GM19025 (cell line): ENCODE data around the gene OGDHL.
"Not testable (repeated sequence)": the region's sequence is repeated elsewhere in the genome, so short reads cannot be mapped to it uniquely, and the experiment has no call there.

Experiments used
- ATAC-seq: cut with Tn5 transposase; IDR thresholded peaks from one replicate; pipeline ENCODE4 v1.9.1; 2021; ENCODE audit warnings: mild to moderate bottlenecking, low read depth, moderate library complexity; ENCODE audit not compliant: unreplicated experiment

Gene OGDHL

GRCh38 chr10:49761789-49762565, at the start of gene OGDHL:
TSS of gene OGDHL (minus strand) at chr10:49762323. CDS start at chr10:49758592, 3,731 bp downstream.
- peak; percentile 71 for ATAC-seq

- ATAC-seq = no peak
Observed at GRCh38 chr10:49803988-49804387, 41.9 kb upstream of the OGDHL start.

DNA sequence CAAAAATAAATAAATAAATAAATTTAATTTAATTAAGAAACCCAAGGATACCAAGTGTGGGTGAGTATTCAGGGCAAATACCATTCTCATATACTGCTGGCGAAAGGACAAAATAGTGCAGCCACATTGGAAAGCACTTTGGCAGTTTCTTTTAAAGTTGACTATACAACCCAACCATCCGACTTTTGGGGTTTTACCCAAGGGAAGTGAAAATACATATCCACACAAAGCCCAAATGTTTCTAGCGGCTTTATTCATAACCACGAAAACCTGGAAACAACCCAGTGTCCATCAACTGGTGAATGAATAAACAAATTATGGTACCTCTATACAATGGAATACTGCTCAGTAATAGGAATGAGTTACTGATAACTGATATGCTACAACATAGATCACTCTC, 36.2 kb upstream of the OGDHL start:
- ATAC-seq = no peak

DNA sequence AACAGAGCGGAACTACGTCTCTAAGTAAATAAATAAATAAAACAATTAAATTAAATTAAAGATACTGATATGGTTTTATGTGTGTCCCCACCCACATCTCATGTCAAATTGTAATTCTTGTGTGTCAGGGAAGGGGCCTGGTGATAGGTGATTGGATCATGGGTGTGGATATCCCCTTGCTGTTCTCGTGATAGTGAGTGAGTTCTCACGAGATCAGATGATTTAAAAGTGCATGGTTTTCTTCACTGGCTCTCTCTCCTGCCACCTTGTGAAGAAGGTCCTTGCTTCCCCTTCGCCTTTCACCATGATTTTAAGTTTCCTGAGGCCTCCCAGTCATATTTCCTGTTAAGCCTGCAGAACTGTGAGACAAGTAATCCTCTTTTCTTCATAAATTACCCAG, 29.0 kb upstream of the OGDHL start:
- no peak for ATAC-seq

- no peak for ATAC-seq
Observed at GRCh38 chr10:49784681-49785080, 22.6 kb upstream of the OGDHL start.

- no peak for ATAC-seq
Observed at GRCh38 chr10:49783645-49784044, 21.5 kb upstream of the OGDHL start.

GRCh38 chr10:49781247-49781646, 19.1 kb upstream of the OGDHL start:
- ATAC-seq = no peak

DNA sequence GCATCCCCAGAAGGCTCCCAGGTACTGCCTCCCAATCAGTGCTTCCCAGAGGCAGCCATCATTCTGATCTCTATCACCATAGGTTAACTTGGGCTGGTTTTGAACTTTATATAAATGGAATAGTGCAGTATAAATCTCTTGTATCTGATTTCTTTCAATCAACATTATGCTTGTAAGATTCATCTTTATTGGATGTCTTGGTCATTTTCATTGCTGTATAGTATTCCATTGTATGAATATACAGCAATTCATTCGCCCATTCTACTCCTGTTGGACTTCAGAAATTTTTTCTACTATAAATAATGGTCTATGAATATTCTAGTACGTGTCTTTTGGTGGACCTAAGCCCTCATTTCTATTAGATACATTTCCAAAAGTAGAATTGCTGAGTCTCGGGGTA, 16.1 kb upstream of the OGDHL start:
- no peak for ATAC-seq

- no peak for ATAC-seq
Observed at GRCh38 chr10:49776851-49777250, 14.7 kb upstream of the OGDHL start.

- ATAC-seq = no peak
Observed at GRCh38 chr10:49775014-49775413, 12.9 kb upstream of the OGDHL start.

- ATAC-seq = not testable (repeated sequence)
Observed at GRCh38 chr10:49772944-49773343, 10.8 kb upstream of the OGDHL start.

DNA sequence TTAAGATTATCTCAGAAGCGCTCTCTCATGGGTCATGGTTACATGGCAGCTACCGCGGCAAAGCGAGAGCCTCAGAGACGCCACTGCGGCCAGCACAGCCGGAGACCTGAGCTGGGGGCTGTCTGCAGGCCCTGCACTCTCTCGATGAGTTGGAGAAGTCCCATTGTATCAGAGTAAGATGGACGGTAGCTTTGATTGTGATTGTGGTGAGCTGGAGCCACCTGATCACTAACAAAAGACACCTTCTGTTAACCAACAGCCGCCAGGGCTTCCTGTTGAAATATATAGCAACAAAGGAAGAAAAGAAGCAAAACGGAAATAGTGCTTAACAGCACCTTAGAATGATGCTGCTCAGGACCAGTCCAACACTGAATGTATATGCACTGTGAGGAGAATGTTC, 8.9 kb upstream of the OGDHL start:
- ATAC-seq = not testable (repeated sequence)

- no peak for ATAC-seq
Observed at GRCh38 chr10:49769692-49770091, 7.6 kb upstream of the OGDHL start.

DNA sequence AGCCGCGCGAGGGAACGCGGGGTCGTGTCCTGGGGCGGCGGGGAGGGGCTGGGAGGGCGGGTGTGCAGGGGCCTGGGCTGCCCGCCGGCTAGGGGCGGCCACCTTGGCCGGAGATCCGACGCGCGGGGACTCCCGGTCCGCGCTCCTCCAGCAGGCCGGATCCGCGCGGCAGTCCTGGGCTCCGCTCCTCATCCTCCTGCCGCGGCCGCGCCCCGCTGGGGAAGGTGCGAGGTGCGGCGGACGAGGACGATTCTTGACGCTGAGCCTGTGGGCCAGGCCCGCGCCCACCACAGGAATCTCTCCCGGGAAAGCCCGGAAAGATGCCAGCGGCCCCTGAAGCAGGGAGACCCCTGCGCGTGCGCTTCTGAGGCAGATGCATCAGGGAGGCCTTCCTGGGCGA, 6.6 kb upstream of the OGDHL start:
- ATAC-seq = no peak

- ATAC-seq = no peak
Observed at GRCh38 chr10:49768329-49768728, 6.2 kb upstream of the OGDHL start.

DNA sequence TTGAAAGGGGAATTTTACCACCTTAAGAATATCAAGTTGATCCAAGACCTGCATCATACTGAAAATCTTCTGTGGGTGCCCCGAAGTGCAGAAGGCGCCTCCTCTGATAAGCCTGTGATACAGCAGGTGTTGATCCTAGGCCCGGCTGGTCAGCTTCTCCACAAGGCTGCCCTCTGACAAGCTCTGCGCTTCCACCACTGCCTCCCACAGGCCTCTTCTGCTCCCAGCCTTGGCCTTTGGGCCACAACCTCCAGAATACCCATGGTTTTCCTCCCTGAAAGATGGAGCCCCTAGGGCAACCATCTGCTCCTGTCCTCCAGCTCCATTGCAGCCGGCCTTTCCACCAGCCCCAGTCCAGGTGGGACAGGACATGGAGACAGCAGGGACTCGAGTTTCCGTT, 5.6 kb upstream of the OGDHL start:
- ATAC-seq = no peak

DNA sequence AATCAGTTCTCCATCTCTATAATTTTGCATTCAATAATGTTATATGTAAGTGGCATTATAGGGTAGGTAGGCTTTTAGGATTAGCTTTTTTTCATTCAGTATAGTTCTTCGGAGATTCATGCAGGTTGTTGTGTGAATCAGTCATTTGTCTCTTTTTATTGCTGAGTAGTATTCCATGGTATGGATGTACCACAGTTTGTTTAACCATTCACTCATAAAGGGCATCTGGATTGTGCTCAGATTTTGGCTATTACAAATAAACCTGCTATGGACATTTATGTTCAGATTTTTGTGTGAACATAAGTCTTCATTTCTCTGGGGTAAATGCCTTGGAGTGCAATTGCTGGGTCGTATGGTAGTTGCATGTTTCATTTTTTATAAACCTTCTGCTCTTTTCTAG, 4.4 kb upstream of the OGDHL start:
- no peak for ATAC-seq

GRCh38 chr10:49762566-49762877, 399 bp upstream of the OGDHL start:
- no peak for ATAC-seq

GRCh38 chr10:49761201-49761788, 828 bp downstream of the OGDHL start:
- no peak for ATAC-seq

DNA sequence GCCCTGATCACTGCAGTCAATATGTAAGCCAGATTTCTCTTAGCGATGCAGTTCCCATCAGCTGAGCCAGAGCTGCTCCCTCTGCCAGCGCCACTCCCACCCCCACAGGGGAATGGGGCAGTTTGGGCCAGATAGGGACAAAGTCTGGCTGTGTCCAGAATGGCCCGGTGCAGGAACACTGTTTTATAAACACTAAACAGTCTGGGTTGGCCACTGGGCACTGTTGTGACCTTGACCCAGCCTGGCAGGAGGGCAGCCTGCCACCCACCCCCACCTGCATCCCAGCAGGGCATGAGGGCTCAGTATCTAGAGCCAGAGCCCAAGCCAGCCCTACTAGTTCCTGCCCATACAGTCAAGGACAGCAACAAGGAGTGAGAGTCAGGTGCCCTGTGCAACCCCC, 1.3 kb downstream of the OGDHL start:
- no peak for ATAC-seq

DNA sequence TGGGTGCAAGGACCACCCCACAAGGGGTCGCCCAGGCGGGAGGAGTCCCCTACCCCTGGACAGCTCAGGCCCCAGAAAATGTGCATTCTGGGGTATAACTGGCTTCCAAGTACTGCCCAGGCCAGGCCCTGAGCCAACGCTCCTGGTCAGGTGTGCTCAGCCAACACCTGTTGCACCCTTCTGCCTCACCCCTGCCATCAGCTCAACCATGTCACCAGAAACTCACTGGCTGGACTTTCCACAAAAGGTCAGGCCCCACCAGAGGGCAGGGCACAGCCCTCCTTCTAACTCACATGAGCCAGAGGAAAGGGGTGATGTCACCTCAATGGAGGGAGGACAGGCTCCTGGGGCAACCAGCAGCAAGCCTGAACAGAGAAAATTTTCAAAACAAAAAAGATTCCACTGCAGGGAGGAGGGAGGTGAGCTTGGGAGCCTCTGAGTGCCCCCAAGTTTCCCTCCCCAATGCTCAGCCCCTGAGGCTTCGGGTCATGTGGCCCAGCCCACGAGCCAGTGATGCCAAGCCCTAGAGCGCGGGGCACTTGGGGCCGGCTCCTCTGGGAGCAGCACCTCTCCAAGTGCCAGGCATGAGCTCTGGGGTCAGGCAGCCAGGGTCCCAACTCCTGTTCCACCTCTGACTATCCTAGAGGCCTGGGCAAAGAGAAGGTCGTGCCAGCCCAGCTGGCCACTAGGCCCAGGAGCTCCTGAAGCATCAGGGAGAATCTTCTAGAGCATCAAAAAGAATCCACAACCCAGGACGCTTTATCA, 2.2 kb downstream of the OGDHL start:
- no peak for ATAC-seq
